Measurements from ENCODE around the gene PAFAH1B2. TPM values are rescaled to one million over a fixed set of nuclear protein-coding genes. Genes with fewer than 3 reads are reported as not detected.
A peak's percentile ranks its signal among the peaks of the same experiment; 100 is the strongest.

The PAFAH1B2 gene
- total and polyA plus RNA-seq, 8 donors, result 14.9 to 174 (median 32.0) TPM

- no peak for TF ChIP-seq CTCF (IDR thresholded peaks at IDR 0.05)
- TF ChIP-seq EP300 (IDR thresholded peaks at IDR 0.05), result no peak
- TF ChIP-seq POLR2AphosphoS5 (IDR thresholded peaks at IDR 0.05), result no peak
- no peak for TF ChIP-seq POLR2A (IDR thresholded peaks at IDR 0.05)
- no peak overlapping the region for H3K27ac ChIP-seq
- intact Hi-C loops (cut with DNase I; ENCODE audit: low total_unique reads), result no loop called here
- H3K9me3 ChIP-seq, result no peaks in the 10 kb centered on the region
- H3K4me1 ChIP-seq, result peaks cover 17 to 90% (median 63%) of the 10 kb centered on the region in 4 donors
- H3K36me3 ChIP-seq, result peaks cover 13 to 56% (median 50%) of the 10 kb centered on the region in 4 donors
- no peak for DNase-seq
- H3K27me3 ChIP-seq, result no peaks in the 10 kb centered on the region
- H3K4me3 ChIP-seq, result no peak overlapping the region
- WGBS, 5 donors, result 90 to 96% (median 94%) methylated on average over 5 of the region's 5 CpGs
Observed at GRCh38 chr11:117154468-117154867, 10.4 kb downstream of the PAFAH1B2 start.

- no peaks in the 10 kb centered on the region for H3K27me3 ChIP-seq
Observed at GRCh38 chr11:117157507-117157906, 13.4 kb downstream of the PAFAH1B2 start.

GRCh38 chr11:117159892-117160291, 15.8 kb downstream of the PAFAH1B2 start:
- H3K9me3 ChIP-seq, result no peaks in the 10 kb centered on the region
- H3K27ac ChIP-seq, result peak overlapping the region in 2 of 5 donors; percentile 35 to 46
- DNase-seq, result no peak
- 70 to 81% (median 76%) methylated on average over 2 of the region's 2 CpGs for WGBS, 5 donors
- no peaks in the 10 kb centered on the region for H3K27me3 ChIP-seq
- peaks cover 20 to 74% (median 45%) of the 10 kb centered on the region in 4 donors for H3K4me1 ChIP-seq
- peaks cover 54 to 85% (median 74%) of the 10 kb centered on the region in 4 donors for H3K36me3 ChIP-seq
- no peak for TF ChIP-seq POLR2A (IDR thresholded peaks at IDR 0.05)
- no peak for TF ChIP-seq POLR2AphosphoS5 (IDR thresholded peaks at IDR 0.05)
- TF ChIP-seq EP300 (IDR thresholded peaks at IDR 0.05), result no peak
- no peak for TF ChIP-seq CTCF (IDR thresholded peaks at IDR 0.05)
- no peak overlapping the region for H3K4me3 ChIP-seq
- intact Hi-C loops (cut with DNase I; ENCODE audit: low total_unique reads), result no loop called here

More at GRCh38 chr11:117157507-117157906, 13.4 kb downstream of the PAFAH1B2 start:
- Histone ChIP-seq H3K4me1 (peaks cover 24 to 88% (median 55%) of the 10 kb centered on the region in 4 donors), H3K36me3 (peaks cover 37 to 83% (median 73%) of the 10 kb centered on the region in 4 donors), H3K4me3 (no peak overlapping the region), H3K9me3 (no peaks in the 10 kb centered on the region), H3K27ac (no peak overlapping the region)
- intact Hi-C loops (cut with DNase I; ENCODE audit: low total_unique reads), result no loop called here
- DNase-seq, result no peak
- WGBS, 5 donors, result 79 to 96% (median 94%) methylated on average over 2 of the region's 2 CpGs
- TF ChIP-seq CTCF (IDR thresholded peaks at IDR 0.05) (no peak), POLR2AphosphoS5 (IDR thresholded peaks at IDR 0.05) (no peak), EP300 (IDR thresholded peaks at IDR 0.05) (no peak), POLR2A (IDR thresholded peaks at IDR 0.05) (no peak)

- TF ChIP-seq POLR2A (IDR thresholded peaks at IDR 0.05) (no peak), POLR2AphosphoS5 (IDR thresholded peaks at IDR 0.05) (peak in 1 of 3 donors; percentile 36)
- WGBS, 5 donors, result 28 to 51% (median 41%) methylated on average over 2 of the region's 2 CpGs
- Histone ChIP-seq H3K27ac (peak overlapping the region in 4 of 5 donors; percentile 29 to 61 (median 48)), H3K4me1 (peaks cover 21 to 75% (median 44%) of the 10 kb centered on the region in 4 donors), H3K36me3 (peaks cover 61 to 85% (median 75%) of the 10 kb centered on the region in 4 donors), H3K9me3 (no peaks in the 10 kb centered on the region), H3K27me3 (no peaks in the 10 kb centered on the region), H3K4me3 (no peak overlapping the region)
- peak in 1 of 2 donors; percentile 75 for DNase-seq
- intact Hi-C loops (cut with DNase I; ENCODE audit: low total_unique reads), result no loop called here
Observed at GRCh38 chr11:117160826-117161225, 16.7 kb downstream of the PAFAH1B2 start.

GRCh38 chr11:117166491-117166890, 22.4 kb downstream of the PAFAH1B2 start:
- DNase-seq, result no peak
- Histone ChIP-seq H3K4me3 (no peak overlapping the region), H3K9me3 (no peaks in the 10 kb centered on the region), H3K36me3 (peaks cover 55 to 99% (median 97%) of the 10 kb centered on the region in 4 donors), H3K27me3 (no peaks in the 10 kb centered on the region), H3K4me1 (peaks cover 4 to 51% (median 18%) of the 10 kb centered on the region in 4 donors), H3K27ac (no peak overlapping the region)
- TF ChIP-seq EP300 (IDR thresholded peaks at IDR 0.05) (no peak), CTCF (IDR thresholded peaks at IDR 0.05) (no peak), POLR2AphosphoS5 (IDR thresholded peaks at IDR 0.05) (no peak), POLR2A (IDR thresholded peaks at IDR 0.05) (no peak)
- 58 to 65% (median 62%) methylated on average over 1 of the region's 1 CpG for WGBS, 5 donors
- intact Hi-C loops (cut with DNase I; ENCODE audit: low total_unique reads), result no loop called here

All from stomach (tissue), 9 donors.